ENCODE results near the gene TCL1B. TPM values are rescaled to one million over a fixed set of nuclear protein-coding genes. Genes with fewer than 3 reads are reported as not detected.

TCL1B gene
- total RNA-seq, 1 experiment from 2014 or later: not detected

GRCh38 chr14:95675486-95675885 is 10.7 kb upstream of the TCL1B start:
- intact Hi-C loops (cut with micrococcal nuclease): no loop called here
- no peaks in the 10 kb centered on the region for H3K36me3 Mint-ChIP-seq (ENCODE audit: insufficient read depth, unreplicated experiment)
- ChIA-PET POLR2A (no interaction called here), CTCF (interaction anchor here (0.8 kb wide), 1 partner anchor 66 kb away, joined by 3 read pairs; no protein-coding TSS in a partner anchor)
- no peak for TF ChIP-seq CTCF (IDR thresholded peaks at IDR 0.05; ENCODE audit: unreplicated experiment)
- no peak for DNase-seq (ENCODE audit: unreplicated experiment)
- BruUV-seq (replicated peaks): no TSS peak
- peaks cover 85% of the 10 kb centered on the region for H3K27me3 Mint-ChIP-seq (ENCODE audit: insufficient read depth, unreplicated experiment)
- H3K4me3 Mint-ChIP-seq (ENCODE audit: unreplicated experiment): no peak overlapping the region
- no peak overlapping the region for H3K27ac Mint-ChIP-seq (ENCODE audit: low read depth, unreplicated experiment)
- H3K4me1 Mint-ChIP-seq (ENCODE audit: insufficient read depth, unreplicated experiment): no peaks in the 10 kb centered on the region
- H3K9me3 Mint-ChIP-seq (ENCODE audit: unreplicated experiment): no peaks in the 10 kb centered on the region

- Mint-ChIP-seq H3K4me3 (ENCODE audit: unreplicated experiment) (no peak overlapping the region), H3K4me1 (ENCODE audit: insufficient read depth, unreplicated experiment) (no peaks in the 10 kb centered on the region), H3K27me3 (ENCODE audit: insufficient read depth, unreplicated experiment) (peaks cover 84% of the 10 kb centered on the region), H3K9me3 (ENCODE audit: unreplicated experiment) (no peaks in the 10 kb centered on the region), H3K36me3 (ENCODE audit: insufficient read depth, unreplicated experiment) (no peaks in the 10 kb centered on the region), H3K27ac (ENCODE audit: low read depth, unreplicated experiment) (no peak overlapping the region)
- intact Hi-C loops (cut with micrococcal nuclease): no loop called here
- POLR2A ChIA-PET: no interaction called here
- BruUV-seq (replicated peaks): no TSS peak
- no peak for TF ChIP-seq CTCF (IDR thresholded peaks at IDR 0.05; ENCODE audit: unreplicated experiment)
- no peak for DNase-seq (ENCODE audit: unreplicated experiment)
- CTCF ChIA-PET: no interaction called here
These were observed 8.9 kb upstream of the TCL1B start for GRCh38 chr14:95677179-95677835.

GRCh38 chr14:95679148-95679815 is 6.9 kb upstream of the TCL1B start:
- intact Hi-C loops (cut with micrococcal nuclease): no loop called here
- no peak for DNase-seq (ENCODE audit: unreplicated experiment)
- no peaks in the 10 kb centered on the region for H3K9me3 Mint-ChIP-seq (ENCODE audit: unreplicated experiment)
- no peaks in the 10 kb centered on the region for H3K36me3 Mint-ChIP-seq (ENCODE audit: insufficient read depth, unreplicated experiment)
- BruUV-seq (replicated peaks): no TSS peak
- no peak overlapping the region for H3K4me3 Mint-ChIP-seq (ENCODE audit: unreplicated experiment)
- CTCF ChIA-PET: interaction anchor here (0.6 to 1.2 kb wide), 5 partner anchors 9 to 116 kb away, joined by 3 to 6 read pairs (median 6); no protein-coding TSS in a partner anchor
- no peak overlapping the region for H3K27ac Mint-ChIP-seq (ENCODE audit: low read depth, unreplicated experiment)
- H3K4me1 Mint-ChIP-seq (ENCODE audit: insufficient read depth, unreplicated experiment): no peaks in the 10 kb centered on the region
- no peak for TF ChIP-seq CTCF (IDR thresholded peaks at IDR 0.05; ENCODE audit: unreplicated experiment)
- H3K27me3 Mint-ChIP-seq (ENCODE audit: insufficient read depth, unreplicated experiment): peaks cover 82% of the 10 kb centered on the region
- POLR2A ChIA-PET: interaction anchor here (1.0 kb wide), 1 partner anchor 20 kb away, joined by 3 read pairs; no protein-coding TSS in a partner anchor

- no peaks in the 10 kb centered on the region for H3K36me3 Mint-ChIP-seq (ENCODE audit: insufficient read depth, unreplicated experiment)
- intact Hi-C loops (cut with micrococcal nuclease): no loop called here
- POLR2A ChIA-PET: no interaction called here
- CTCF ChIA-PET: interaction anchor here (0.6 to 1.2 kb wide), 9 partner anchors 9 to 509 kb away, joined by 3 to 6 read pairs (median 3); no protein-coding TSS in a partner anchor
- H3K9me3 Mint-ChIP-seq (ENCODE audit: unreplicated experiment): no peaks in the 10 kb centered on the region
- no peak overlapping the region for H3K4me3 Mint-ChIP-seq (ENCODE audit: unreplicated experiment)
- no peak for DNase-seq (ENCODE audit: unreplicated experiment)
- H3K27me3 Mint-ChIP-seq (ENCODE audit: insufficient read depth, unreplicated experiment): peaks cover 73% of the 10 kb centered on the region
- TF ChIP-seq CTCF (IDR thresholded peaks at IDR 0.05; ENCODE audit: unreplicated experiment): no peak
- H3K4me1 Mint-ChIP-seq (ENCODE audit: insufficient read depth, unreplicated experiment): no peaks in the 10 kb centered on the region
- H3K27ac Mint-ChIP-seq (ENCODE audit: low read depth, unreplicated experiment): no peak overlapping the region
- BruUV-seq (replicated peaks): no TSS peak
These were observed 6.1 kb upstream of the TCL1B start for GRCh38 chr14:95679998-95680735.

Measured in MCF 10A (cell line).